ENCODE measurements around the gene ZNF48.

ZNF48 gene

GRCh38 chr16:30366511-30366910, 28.7 kb upstream of the ZNF48 start:
- Histone ChIP-seq H3K36me3 (peaks cover 23% of the 10 kb centered on the region), H3K4me1 (peaks cover 2% of the 10 kb centered on the region), H3K27me3 (no peaks in the 10 kb centered on the region), H3K9me3 (no peaks in the 10 kb centered on the region), H3K4me3 (ENCODE audit: low read depth, low read length) (no peak overlapping the region)
- TF ChIP-seq CTCF (IDR thresholded peaks at IDR 0.05; ENCODE audit: low read depth, low read length): no peak
- DNase-seq: no peak

GRCh38 chr16:30367349-30368009, 27.7 kb upstream of the ZNF48 start:
- Histone ChIP-seq H3K9me3 (no peaks in the 10 kb centered on the region), H3K4me3 (ENCODE audit: low read depth, low read length) (peak overlapping the region; percentile 90), H3K27me3 (no peaks in the 10 kb centered on the region), H3K36me3 (peaks cover 19% of the 10 kb centered on the region), H3K4me1 (peaks cover 6% of the 10 kb centered on the region)
- no peak for TF ChIP-seq CTCF (IDR thresholded peaks at IDR 0.05; ENCODE audit: low read depth, low read length)
- DNase-seq: no peak

GRCh38 chr16:30368122-30368791, 27.0 kb upstream of the ZNF48 start:
- peaks cover 6% of the 10 kb centered on the region for H3K4me1 ChIP-seq
- no peak for TF ChIP-seq CTCF (IDR thresholded peaks at IDR 0.05; ENCODE audit: low read depth, low read length)
- peak overlapping the region; percentile 90 for H3K4me3 ChIP-seq (ENCODE audit: low read depth, low read length)
- no peaks in the 10 kb centered on the region for H3K27me3 ChIP-seq
- H3K9me3 ChIP-seq: no peaks in the 10 kb centered on the region
- no peak for DNase-seq
- H3K36me3 ChIP-seq: peaks cover 16% of the 10 kb centered on the region

GRCh38 chr16:30368792-30369090, 26.5 kb upstream of the ZNF48 start:
- peaks cover 6% of the 10 kb centered on the region for H3K4me1 ChIP-seq
- no peak for DNase-seq
- peaks cover 16% of the 10 kb centered on the region for H3K36me3 ChIP-seq
- TF ChIP-seq CTCF (IDR thresholded peaks at IDR 0.05; ENCODE audit: low read depth, low read length): no peak
- H3K9me3 ChIP-seq: no peaks in the 10 kb centered on the region
- H3K27me3 ChIP-seq: no peaks in the 10 kb centered on the region
- peak overlapping the region; percentile 90 for H3K4me3 ChIP-seq (ENCODE audit: low read depth, low read length)

GRCh38 chr16:30369091-30369937, 25.9 kb upstream of the ZNF48 start:
- Histone ChIP-seq H3K4me1 (peaks cover 6% of the 10 kb centered on the region), H3K36me3 (peaks cover 15% of the 10 kb centered on the region), H3K4me3 (ENCODE audit: low read depth, low read length) (peak overlapping the region; percentile 90), H3K27me3 (no peaks in the 10 kb centered on the region), H3K9me3 (no peaks in the 10 kb centered on the region)
- DNase-seq: no peak
- TF ChIP-seq CTCF (IDR thresholded peaks at IDR 0.05; ENCODE audit: low read depth, low read length): no peak
